GM19240 (cell line): ENCODE measurements around the gene RABGEF1.

ENCODE experiments used
- DNase-seq: peaks from one replicate; pipeline ENCODE4 v3.0.0; 2011; ENCODE audit warnings: low spot score; ENCODE audit not compliant: insufficient read length

Gene RABGEF1

DNA sequence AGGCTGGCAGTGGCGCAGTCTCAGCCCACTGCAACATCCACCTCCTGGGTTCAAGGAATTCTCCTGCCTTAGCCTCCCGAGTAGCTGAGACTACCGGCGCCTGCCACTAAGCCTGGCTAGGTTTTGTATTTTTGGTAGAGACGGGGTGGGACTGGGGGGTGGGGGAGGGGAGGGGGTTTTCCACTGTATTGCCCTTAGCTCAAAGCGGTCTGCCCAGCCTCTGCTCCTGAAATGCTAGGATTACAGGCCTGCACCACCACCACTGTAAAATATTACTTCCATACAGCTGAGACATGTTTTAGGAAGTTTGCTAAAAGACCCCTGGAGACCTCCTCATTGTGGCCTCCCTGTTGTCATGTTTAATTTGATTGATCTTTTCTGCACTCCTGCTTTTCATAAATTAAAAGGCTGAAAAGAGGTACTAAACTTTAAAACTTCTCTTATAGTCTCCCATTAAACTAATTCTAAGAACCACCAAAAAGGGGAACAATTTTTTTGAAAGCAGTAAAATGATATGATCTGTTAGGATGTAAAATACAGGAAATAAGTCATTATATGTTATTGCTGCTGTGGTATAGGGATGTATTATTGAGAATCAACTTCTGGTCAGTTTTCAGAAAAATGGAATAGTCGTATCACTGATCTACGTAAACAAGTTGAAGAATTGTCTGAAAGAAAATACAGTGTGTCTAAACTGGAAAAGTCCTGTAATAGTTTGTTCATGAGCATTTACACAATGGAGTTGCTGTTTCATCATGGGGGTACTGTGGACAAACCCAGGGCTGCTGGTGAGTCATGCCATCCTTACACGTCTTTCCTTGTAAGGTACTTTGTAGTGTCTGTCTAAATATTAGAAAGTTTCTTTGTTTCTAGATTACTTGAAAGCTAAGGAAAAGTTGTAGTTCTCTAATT is 107.6 kb downstream of the RABGEF1 start:
- no peak for DNase-seq

GRCh38 chr7:66859339-66859738 is 118.8 kb downstream of the RABGEF1 start:
- DNase-seq = no peak

- no peak for DNase-seq
Measured at GRCh38 chr7:66859794-66860645, 119.5 kb downstream of the RABGEF1 start.

- no peak for DNase-seq
Measured at GRCh38 chr7:66860767-66861166, 120.2 kb downstream of the RABGEF1 start.
